WTC11 (cell line): ENCODE measurements around the gene SMURF1.

Experiments used
- HMGA2 ChIP-seq: fragments of 250-450 bp; sonication (Bioruptor Pico); IDR thresholded peaks from 2 replicates; pipeline ENCODE4 v1.4.0; 2021; ENCODE audit warnings: mild to moderate bottlenecking, moderate library complexity
- JUN ChIP-seq: sonication (generic); formaldehyde crosslinking; IDR thresholded peaks from 2 replicates; pipeline ENCODE4 v1.8.0; 2023; ENCODE audit warnings: mild to moderate bottlenecking, missing genetic modification reagents
- SOX15 ChIP-seq: fragments of 250-450 bp; sonication (Bioruptor Pico); IDR thresholded peaks from 2 replicates; pipeline ENCODE4 v1.9.0; 2021; ENCODE audit warnings: mild to moderate bottlenecking
- ZNF281 ChIP-seq: sonication (generic); formaldehyde crosslinking; IDR thresholded peaks from 2 replicates; pipeline ENCODE4 v1.8.0; 2023; ENCODE audit warnings: mild to moderate bottlenecking, missing genetic modification reagents
- TF ChIP-seq, protein P1 (sequence below): sonication (generic); formaldehyde crosslinking; IDR thresholded peaks from 2 replicates; pipeline ENCODE4 v1.8.1; 2023; ENCODE audit warnings: mild to moderate bottlenecking, missing genetic modification reagents, moderate library complexity

DNA sequence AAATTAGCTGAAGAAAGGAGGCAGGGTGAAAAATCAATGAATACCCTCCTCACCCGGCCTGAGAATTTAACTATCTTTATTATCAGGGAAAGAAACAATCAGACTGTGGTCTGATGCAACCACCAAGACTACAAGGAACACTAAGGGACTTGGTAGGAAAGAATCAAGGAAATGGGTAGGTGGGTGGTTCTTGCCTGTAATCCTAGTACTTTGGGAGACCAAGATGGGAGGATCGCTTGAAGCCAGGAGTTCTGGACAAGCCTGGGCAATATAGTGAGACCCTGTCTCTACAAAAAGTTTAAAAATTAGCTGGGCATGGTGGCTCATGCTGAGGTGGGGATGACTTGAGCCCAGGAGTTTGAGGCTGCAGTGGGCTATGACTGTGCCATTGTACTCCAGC is 12.6 kb downstream of the SMURF1 start:
- TF ChIP-seq JUN = no peak
- no peak for TF ChIP-seq HMGA2 (CRISPR knock-in tag)
- no peak for TF ChIP-seq SOX15 (CRISPR knock-in tag)
- TF ChIP-seq, protein P1, sequence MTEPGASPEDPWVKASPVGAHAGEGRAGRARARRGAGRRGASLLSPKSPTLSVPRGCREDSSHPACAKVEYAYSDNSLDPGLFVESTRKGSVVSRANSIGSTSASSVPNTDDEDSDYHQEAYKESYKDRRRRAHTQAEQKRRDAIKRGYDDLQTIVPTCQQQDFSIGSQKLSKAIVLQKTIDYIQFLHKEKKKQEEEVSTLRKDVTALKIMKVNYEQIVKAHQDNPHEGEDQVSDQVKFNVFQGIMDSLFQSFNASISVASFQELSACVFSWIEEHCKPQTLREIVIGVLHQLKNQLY (CRISPR knock-in tag) = no peak
- TF ChIP-seq ZNF281 (CRISPR knock-in tag) = no peak
